Femur (tissue), 1 donor: ENCODE data around the gene PAMR1.
"Not testable (repeated sequence)": the region's sequence is repeated elsewhere in the genome, so short reads cannot be mapped to it uniquely, and the experiment has no call there.

Experiments used
- DNase-seq: peaks from one replicate; pipeline ENCODE4 v3.0.0-alpha.2; 2017

PAMR1 gene

GRCh38 chr11:35525501-35526175 lies at the start of gene PAMR1:
Gene PAMR1, minus strand, starts transcription at chr11:35525616. Its CDS starts 31 bp downstream, at chr11:35525585.
- peak; percentile 88 for DNase-seq

GRCh38 chr11:35571696-35572095 lies 46.3 kb upstream of the PAMR1 start:
- no peak for DNase-seq

GRCh38 chr11:35567737-35568465 lies 42.5 kb upstream of the PAMR1 start:
- no peak for DNase-seq

GRCh38 chr11:35566885-35567284 lies 41.5 kb upstream of the PAMR1 start:
- no peak for DNase-seq

- DNase-seq = no peak
These were observed 40.8 kb upstream of the PAMR1 start for GRCh38 chr11:35566181-35566580.

GRCh38 chr11:35564245-35564595 lies 38.8 kb upstream of the PAMR1 start:
- DNase-seq = no peak

- DNase-seq = no peak
These were observed 38.2 kb upstream of the PAMR1 start for GRCh38 chr11:35563484-35564244.

GRCh38 chr11:35559949-35560348 lies 34.5 kb upstream of the PAMR1 start:
- no peak for DNase-seq

- DNase-seq = peak; percentile 63
These were observed 33.1 kb upstream of the PAMR1 start for GRCh38 chr11:35558513-35558912.

- no peak for DNase-seq
These were observed 30.1 kb upstream of the PAMR1 start for GRCh38 chr11:35555488-35555887.

- no peak for DNase-seq
These were observed 29.3 kb upstream of the PAMR1 start for GRCh38 chr11:35554491-35555437.

- no peak for DNase-seq
These were observed 28.4 kb upstream of the PAMR1 start for GRCh38 chr11:35553831-35554230.

- DNase-seq = no peak
These were observed 27.6 kb upstream of the PAMR1 start for GRCh38 chr11:35553021-35553420.

GRCh38 chr11:35552616-35553015 lies 27.2 kb upstream of the PAMR1 start:
- DNase-seq = no peak

- no peak for DNase-seq
These were observed 25.1 kb upstream of the PAMR1 start for GRCh38 chr11:35550374-35551036.

GRCh38 chr11:35549787-35550186 lies 24.4 kb upstream of the PAMR1 start:
- peak; percentile 56 for DNase-seq

GRCh38 chr11:35548925-35549561 lies 23.6 kb upstream of the PAMR1 start:
- DNase-seq = no peak

- not testable (repeated sequence) for DNase-seq
These were observed 22.6 kb upstream of the PAMR1 start for GRCh38 chr11:35547995-35548394.

GRCh38 chr11:35546317-35546716 lies 20.9 kb upstream of the PAMR1 start:
- DNase-seq = no peak

GRCh38 chr11:35545391-35546003 lies 20.1 kb upstream of the PAMR1 start:
- DNase-seq = no peak

GRCh38 chr11:35543481-35543880 lies 18.1 kb upstream of the PAMR1 start:
- DNase-seq = no peak
